ENCODE measurements around the gene SLC16A12.

SLC16A12 gene

GRCh38 chr10:89388806-89389205, 146.6 kb downstream of the SLC16A12 start:
- no peak for DNase-seq

GRCh38 chr10:89384474-89385340, 150.7 kb downstream of the SLC16A12 start:
- no peak for DNase-seq

- no peak for DNase-seq
These were observed 152.6 kb downstream of the SLC16A12 start for GRCh38 chr10:89382757-89383156.

All from DMS79 (cell line).